SIG-M5 (cell line): ENCODE results near the gene SIT1.

Experiments
- DNase-seq: peaks from one replicate; lab custom pipeline; 2025; lab: John Stamatoyannopoulos, UW

The SIT1 gene

DNA sequence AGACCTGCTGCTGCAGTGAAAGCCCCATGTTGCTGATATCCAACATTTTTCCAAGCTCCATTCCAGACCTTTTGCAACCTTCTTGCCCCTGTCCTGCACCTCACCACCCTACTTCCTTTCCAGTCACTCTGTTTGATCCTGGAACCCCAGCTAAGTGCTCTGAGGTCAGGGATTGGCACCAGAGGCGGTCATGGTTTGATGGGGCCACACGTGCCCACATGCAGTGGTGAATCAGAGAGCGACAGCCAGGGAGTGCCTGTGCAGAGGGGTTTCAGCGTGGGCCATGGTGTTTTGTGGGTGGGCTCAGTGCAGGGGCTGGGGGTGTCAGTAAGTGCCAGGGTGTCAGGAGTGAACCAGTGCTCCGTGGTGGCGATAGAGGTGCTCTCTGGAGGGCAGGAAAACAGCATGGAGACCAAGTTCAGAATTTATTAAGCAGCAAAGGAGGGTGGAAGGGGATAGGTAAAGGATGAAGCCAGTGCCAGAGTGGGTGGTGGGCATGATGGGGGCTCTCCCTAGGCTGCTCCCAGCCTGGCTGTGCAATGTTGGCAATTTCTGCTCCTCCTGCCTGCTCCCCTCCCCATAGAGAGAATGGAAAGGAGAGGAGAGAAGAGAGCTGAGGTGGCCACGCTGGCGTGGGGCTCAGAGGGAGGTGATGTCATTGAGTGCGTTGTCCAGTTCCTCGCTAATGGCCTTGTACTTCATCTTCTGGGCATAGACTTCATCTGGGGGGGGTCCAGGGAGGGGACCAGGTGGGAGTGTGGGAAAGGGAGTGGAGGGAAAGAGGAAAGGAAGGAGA is 32.0 kb upstream of the SIT1 start:
- DNase-seq = no peak

DNA sequence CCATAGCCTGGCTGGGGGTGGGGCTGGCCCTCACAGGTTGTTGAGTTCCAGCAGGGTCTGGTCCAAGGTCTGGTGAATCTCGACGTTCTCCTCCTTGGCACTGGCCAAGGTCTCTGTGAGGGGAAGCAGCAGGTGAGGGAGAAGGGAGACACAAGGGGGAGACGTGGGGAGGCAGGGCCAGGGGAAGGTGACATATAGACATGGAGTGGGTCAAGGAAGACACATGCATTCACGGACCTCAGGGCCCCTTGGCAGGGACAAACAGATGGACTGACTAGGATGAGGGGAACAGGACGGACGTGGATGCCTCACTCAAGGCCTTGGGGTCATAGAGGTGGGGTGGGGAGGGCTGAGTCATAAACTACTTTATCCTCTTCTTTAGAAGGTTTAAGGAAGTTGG is 31.3 kb upstream of the SIT1 start:
- no peak for DNase-seq

DNA sequence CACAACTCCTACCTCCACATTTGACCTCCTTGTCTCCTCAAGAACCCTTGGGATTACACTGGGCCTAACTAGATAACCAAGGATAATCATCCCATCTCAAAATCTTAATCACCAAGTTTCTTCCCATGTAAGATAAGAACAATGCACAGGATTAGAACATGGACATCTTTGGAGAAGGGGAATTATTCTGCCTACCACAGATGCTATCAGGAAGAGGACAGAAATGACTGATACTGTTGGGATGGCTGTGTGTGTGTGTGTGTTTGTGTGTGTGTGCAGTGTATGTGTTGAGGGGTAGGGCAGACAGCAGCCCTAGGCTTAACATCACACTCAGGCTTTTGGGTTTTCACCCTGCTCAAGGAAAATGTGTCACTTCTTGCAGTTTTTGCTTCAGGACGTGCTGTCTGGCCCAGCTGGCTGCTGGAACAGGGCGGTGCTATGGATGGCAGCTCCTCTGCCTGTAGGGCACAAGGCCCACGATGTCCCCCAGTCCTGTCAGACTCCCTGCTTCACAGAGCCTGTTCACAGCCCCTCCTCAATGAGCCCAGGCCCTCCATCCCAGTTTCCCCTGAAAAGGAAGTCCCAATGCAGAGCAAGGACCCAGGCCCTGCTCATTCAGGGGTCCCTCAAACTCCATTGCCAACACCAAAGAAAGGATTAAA is 30.7 kb upstream of the SIT1 start:
- no peak for DNase-seq

DNA sequence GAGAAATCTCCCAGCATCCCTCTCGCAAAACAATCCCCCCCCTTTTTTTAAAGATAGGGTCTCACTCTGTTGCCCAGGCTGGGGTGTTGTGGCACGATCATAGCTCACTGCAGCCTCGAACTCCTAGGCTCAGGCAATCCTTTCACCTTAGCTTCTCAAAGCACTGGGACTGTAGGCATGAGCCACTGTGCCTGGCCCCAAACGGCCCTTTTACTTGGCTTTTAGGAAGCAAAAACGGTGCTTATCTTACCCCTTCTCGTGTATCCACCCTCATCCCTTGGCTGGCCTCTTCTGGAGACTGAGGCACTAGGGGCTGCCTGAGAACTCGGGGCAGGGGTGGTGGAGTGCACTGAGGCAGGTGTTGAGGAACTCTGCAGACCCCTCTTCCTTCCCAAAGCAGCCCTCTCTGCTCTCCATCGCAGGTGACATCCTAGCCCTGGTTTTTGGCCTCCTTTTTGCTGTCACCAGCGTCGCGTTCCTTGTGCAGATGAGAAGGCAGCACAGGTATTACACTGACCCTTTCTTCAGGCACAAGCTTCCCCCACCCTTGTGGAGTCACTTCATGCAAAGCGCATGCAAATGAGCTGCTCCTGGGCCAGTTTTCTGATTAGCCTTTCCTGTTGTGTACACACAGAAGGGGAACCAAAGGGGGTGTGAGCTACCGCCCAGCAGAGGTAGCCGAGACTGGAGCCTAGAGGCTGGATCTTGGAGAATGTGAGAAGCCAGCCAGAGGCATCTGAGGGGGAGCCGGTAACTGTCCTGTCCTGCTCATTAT is 29.8 kb upstream of the SIT1 start:
- no peak for DNase-seq

DNA sequence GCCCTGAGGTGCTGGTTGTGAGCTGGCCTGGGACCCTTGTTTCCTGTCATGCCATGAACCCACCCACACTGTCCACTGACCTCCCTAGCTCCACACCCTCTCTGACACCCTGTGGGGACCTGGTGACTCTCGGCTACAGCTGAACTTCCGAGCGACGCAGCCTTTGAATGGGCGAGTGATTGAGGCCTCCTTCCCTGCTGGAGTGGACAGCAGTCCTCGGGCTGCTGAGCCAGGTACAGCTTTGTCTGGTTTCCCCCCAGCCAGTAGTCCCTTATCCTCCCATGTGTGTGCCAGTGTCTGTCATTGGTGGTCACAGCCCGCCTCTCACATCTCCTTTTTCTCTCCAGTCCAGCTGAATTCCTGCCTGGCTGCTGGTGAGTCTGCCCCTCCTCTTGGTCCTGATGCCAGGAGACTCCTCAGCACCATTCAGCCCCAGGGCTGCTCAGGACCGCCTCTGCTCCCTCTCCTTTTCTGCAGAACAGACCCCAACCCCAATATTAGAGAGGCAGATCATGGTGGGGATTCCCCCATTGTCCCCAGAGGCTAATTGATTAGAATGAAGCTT is 29.1 kb upstream of the SIT1 start:
- DNase-seq = no peak

DNA sequence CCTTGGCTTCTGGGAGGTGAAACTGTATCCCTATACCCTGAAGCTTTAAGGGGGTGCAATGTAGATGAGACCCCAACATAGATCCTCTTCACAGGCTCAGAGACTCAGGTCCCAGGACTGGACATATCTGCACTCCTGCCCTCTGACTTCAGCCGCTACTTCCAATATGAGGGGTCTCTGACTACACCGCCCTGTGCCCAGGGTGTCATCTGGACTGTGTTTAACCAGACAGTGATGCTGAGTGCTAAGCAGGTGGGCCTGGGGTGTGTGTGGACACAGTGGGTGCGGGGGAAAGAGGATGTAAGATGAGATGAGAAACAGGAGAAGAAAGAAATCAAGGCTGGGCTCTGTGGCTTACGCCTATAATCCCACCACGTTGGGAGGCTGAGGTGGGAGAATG is 28.4 kb upstream of the SIT1 start:
- DNase-seq = no peak

DNA sequence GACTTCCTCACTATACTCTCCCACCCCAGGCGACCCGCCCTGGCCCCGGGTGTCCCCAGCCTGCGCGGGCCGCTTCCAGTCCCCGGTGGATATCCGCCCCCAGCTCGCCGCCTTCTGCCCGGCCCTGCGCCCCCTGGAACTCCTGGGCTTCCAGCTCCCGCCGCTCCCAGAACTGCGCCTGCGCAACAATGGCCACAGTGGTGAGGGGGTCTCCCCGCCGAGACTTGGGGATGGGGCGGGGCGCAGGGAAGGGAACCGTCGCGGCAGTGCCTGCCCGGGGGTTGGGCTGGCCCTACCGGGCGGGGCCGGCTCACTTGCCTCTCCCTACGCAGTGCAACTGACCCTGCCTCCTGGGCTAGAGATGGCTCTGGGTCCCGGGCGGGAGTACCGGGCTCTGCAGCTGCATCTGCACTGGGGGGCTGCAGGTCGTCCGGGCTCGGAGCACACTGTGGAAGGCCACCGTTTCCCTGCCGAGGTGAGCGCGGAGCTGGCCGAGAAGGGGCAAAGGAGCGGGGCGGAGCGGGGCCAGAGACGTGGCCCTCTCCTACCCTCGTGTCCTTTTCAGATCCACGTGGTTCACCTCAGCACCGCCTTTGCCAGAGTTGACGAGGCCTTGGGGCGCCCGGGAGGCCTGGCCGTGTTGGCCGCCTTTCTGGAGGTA is 25.1 kb upstream of the SIT1 start:
- DNase-seq = no peak

DNA sequence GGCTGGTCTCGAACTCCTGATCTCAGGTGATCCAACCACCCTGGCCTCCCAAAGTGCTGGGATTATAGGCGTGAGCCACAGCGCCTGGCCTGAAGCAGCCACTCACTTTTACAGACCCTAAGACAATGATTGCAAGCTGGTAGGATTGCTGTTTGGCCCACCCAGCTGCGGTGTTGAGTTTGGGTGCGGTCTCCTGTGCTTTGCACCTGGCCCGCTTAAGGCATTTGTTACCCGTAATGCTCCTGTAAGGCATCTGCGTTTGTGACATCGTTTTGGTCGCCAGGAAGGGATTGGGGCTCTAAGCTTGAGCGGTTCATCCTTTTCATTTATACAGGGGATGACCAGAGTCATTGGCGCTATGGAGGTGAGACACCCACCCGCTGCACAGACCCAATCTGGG is 24.5 kb upstream of the SIT1 start:
- no peak for DNase-seq

DNA sequence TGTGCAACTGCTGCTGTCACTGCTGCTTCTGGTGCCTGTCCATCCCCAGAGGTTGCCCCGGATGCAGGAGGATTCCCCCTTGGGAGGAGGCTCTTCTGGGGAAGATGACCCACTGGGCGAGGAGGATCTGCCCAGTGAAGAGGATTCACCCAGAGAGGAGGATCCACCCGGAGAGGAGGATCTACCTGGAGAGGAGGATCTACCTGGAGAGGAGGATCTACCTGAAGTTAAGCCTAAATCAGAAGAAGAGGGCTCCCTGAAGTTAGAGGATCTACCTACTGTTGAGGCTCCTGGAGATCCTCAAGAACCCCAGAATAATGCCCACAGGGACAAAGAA is 23.3 kb upstream of the SIT1 start:
- DNase-seq = no peak

DNA sequence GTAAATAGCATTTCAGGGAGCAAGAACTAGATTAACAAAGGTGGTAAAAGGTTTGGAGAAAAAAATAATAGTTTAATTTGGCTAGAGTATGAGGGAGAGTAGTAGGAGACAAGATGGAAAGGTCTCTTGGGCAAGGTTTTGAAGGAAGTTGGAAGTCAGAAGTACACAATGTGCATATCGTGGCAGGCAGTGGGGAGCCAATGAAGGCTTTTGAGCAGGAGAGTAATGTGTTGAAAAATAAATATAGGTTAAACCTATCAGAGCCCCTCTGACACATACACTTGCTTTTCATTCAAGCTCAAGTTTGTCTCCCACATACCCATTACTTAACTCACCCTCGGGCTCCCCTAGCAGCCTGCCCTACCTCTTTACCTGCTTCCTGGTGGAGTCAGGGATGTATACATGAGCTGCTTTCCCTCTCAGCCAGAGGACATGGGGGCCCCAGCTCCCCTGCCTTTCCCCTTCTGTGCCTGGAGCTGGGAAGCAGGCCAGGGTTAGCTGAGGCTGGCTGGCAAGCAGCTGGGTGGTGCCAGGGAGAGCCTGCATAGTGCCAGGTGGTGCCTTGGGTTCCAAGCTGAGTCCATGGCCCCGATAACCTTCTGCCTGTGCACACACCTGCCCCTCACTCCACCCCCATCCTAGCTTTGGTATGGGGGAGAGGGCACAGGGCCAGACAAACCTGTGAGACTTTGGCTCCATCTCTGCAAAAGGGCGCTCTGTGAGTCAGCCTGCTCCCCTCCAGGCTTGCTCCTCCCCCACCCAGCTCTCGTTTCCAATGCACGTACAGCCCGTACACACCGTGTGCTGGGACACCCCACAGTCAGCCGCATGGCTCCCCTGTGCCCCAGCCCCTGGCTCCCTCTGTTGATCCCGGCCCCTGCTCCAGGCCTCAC is 22.6 kb upstream of the SIT1 start, which contains the start of gene CA9:
Gene CA9, plus strand, starts transcription at position 797 of the 893 bp plus-strand sequence. Its CDS starts 32 bp downstream, at position 829.
- no peak for DNase-seq

DNA sequence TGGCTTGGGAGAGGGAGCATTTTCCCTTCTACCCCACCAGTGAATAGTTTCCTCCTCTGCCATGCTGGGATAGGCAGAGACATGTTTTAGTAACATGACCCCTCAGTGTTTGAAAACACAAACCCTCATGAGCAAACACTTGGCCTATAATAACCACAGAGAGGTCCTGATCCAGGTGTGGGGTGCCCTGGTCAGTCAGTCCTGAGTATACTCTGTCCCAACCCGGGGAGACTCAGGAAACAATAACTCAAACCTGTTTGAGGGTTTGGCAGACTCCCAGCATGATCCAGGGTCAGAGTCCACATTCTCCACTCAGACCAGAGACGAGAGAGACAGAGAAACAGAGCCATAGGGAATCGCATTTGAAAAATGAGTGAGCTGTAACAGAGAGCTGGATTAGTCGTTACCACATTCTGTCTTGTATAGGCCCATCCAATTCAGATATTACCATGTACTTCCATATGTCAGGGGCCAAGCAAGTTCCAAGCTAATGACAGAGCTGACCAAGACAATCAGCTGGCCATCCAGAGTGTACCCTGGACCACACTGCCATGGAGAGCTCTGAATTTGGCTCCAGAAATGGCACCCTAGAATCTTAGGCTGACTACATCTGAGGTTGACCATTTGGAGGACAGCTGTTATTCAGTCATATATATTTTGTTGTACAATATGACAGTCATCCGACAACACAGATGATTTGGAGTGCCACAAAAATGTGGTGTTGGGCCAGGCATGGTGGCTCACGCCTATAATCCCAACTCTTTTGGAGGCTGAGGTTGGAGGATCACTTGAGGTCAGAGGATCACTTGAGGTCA is 18.8 kb upstream of the SIT1 start:
- no peak for DNase-seq

DNA sequence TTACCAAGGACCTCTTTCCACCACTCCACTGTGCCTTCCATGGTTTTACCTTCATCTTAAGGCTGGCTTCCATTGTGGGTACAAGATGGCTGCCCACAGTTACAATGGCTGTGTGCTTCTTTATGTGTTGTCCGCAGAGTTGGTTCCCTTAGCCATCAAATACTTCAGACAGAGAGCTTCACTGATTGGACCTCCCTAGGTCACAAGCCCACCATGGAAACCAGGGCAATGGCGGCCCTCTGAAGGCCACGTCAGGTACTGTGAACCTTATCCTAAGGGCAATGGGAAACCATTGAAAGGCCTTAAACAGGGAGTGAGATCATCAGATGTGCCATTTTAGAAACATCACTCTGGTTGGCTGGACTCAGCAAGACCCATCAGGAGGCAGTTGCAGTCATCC is 17.2 kb upstream of the SIT1 start:
- no peak for DNase-seq

DNA sequence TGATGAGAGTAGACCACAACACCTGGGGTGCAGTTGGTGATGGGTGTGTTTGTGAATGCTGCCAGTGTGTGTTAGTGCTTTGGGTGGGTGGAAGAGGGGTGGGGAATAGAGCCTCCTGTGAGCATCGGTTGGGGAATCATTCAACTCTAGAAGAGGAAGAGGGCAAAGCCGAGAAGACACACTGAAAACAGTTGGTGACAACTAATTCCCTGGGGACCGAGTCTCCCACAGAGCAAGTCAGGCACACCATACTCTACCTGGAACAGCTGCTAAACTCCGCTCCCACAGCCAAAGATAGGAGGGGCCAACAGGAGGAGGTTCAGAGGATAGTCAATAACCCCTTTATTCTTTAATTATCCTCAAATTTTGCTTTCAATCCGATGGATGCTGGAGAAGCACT is 15.8 kb upstream of the SIT1 start:
- DNase-seq = no peak

DNA sequence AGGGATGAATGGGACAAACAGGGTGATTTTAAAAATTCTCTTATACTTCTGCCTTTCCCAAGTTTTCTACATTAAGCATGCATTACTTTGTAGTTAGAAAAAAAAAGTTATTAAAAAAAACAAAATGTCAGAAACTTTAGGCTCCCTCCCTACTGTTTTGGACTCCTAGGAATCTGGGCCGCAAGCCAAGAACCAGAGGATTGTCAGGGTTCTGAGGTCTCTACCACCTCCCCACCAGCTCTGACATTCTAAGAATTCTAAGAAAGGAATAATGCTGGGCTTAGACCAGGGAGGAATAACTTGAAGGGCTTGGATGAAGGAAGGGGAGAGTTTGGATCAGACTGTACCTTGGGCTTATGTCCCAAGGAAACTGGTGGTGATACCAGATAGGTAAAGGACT is 15.3 kb upstream of the SIT1 start:
- no peak for DNase-seq

DNA sequence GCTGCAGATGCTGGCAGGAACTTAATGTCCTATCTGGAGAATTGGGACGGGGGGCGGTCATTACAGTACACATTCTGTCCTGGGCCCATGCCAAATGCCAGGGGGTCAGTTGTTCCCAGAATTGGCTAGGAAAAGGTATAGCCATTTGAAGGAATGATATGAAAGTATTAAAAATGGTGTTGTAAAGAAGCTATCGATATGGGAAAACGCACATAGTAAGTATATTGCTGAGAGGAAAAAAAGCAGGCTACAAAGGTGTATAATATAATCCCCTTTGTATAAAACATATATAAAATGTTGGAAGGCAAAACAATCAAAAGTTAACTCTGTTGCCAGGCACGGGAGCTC is 14.7 kb upstream of the SIT1 start:
- no peak for DNase-seq

DNA sequence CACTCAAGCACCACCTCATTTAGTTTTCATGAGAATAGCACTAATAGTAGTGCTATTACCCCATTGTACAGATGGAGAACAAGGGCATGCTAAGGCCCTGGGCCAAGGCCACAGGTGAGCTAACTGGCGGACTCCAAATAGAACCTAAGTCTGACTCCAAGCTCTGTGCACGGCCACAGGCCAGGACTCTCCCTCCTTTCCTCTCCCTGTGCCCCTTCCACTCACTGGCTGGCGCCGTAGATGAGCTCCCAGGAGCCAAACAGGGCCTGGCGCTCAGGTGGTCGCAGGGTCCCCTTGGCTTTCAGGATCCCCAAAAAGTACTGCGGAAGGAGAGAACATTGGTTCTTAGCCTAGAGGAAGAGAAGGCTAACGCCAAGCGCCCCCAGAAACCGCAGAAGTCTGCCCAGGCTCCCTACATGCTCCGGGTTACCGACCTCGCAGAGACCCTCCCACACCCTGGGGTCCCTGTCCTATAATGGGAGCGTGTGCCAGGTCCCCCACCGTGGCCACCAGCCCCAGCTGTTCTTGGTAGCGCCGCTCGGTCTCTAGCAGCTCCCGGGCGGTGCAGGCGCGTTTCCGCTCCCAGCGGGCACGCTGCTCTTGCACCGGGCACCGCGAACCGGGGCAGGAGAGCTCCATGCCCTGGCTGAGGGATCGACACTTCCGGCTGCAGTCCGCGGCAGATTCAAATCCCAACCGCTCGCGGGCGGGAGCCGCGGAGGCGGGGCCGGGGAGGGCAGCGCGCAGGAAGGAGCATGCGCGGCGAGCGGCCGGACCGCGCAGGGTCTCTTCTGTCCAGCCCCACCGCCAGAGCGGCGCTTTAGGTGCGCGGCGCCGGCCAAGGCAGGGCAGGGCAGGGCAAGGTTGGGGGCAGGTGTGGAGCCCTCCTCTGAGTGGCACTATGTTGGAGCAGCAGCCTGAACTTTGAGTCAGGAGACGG is 14.1 kb upstream of the SIT1 start, which contains the start of gene ARHGEF39:
Gene ARHGEF39, minus strand, starts transcription at position 665 of the 940 bp plus-strand sequence. Its CDS starts 26 bp downstream, at position 639.
- peak; percentile 3 for DNase-seq

DNA sequence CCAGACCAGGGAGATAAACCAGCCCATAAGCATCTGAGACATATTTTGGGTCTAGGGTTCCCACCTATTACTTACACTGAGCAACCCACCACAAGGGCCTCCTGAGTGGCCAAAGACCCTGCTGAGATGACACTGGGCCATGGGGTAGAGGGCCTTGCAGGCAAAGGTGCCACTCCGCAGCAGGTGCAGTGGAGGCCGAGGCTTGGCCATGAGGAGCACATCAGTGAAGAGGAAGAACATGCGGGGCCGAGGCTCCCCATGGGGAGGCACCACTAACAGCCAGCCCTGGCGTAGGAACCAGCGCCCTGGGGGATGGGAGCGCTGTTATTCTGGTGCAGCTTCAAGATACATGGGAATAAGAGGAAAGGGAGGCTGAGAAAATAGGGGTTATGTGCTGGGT is 11.7 kb upstream of the SIT1 start:
- DNase-seq = no peak

DNA sequence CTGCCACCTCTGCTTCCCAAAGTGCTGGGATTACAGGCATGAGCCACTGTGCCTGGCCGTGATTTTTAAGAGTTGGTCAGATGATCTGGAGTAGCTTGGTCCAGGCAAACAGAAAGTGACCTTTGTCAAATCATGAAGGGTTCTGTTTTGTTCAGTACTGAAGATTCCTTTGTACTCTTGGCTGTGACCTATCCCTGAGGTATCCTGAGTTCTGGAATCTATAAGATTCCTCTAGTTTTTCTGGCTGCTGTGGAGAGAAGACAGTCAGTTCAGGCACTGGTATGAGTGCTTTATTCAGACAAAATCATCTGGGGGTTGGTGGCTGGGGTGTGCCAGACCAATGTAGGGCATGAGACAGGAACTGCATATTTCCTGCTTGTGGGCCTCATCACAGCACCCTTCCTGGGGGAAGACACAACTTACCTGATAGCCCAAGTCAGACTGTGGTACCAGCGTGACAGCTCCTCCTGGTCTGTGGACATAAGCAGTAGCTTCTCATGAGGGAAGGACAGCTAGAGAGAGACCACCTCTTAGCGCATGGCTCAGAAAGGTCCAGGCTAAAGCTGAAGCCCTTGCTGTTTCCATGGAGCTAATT is 11.1 kb upstream of the SIT1 start:
- no peak for DNase-seq

DNA sequence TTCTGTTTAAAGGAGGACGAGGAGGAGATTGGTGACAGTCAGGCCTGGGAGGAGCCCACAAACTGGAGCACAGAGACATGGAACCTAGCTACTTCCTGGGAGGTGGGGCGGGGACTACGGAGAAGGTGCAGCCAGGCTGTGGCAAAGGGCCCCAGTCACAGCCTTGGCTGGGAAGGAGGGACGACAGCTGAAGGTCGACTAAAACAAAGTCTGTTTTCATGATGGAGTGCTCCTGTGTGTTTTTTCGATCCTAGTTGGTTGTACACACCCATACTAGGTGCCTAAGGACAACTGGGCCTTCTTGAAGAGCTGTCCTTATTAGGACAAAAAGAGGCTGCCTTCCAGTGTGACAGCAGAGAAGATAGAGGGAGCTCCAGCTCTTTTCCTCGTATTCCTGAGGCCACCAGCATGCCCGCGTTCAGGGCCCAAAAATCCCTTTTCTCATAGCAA is 10.3 kb upstream of the SIT1 start:
- no peak for DNase-seq
